ENCODE results near the gene PTPRD. TPM values are rescaled to one million over a fixed set of nuclear protein-coding genes. Genes with fewer than 3 reads are reported as not detected.

The PTPRD gene
- total and polyA plus RNA-seq, 2 donors (not counting 1 experiment from before 2014, with no cell fraction given): not detected

DNA sequence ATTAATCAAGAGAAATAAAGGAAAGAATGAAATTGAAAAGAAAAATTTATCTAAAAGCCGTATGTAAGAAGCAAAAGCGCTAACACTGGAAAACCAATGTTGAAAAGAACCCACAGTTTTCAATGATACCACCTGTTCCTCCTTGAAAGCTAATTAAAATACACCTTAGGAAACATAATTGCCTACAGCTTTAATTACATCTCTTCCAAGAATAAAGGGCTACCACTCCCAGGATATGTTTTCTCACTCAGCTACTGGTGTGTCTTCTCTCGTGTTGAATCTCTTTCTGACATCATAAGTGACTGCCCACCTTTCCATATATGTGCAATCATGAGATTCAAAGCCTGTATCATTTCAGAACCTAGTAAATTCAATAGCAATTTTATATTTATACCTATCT lies 1932.6 kb downstream of the PTPRD start:
- H3K4me3 Mint-ChIP-seq: no peak overlapping the region
- Histone ChIP-seq H3K79me2 (ENCODE audit: control insufficient read depth, insufficient read depth, low read length) (no peaks in the 10 kb centered on the region), H3K4me1 (ENCODE audit: control insufficient read depth in 2 of 2, insufficient read depth in 2 of 2, low read length in 2 of 2) (no peaks in the 10 kb centered on the region), H3K4me2 (replicated peaks; ENCODE audit: low read depth, low read length, poor library complexity, severe bottlenecking) (no peak overlapping the region), H3K36me3 (replicated peaks in 1 of 2; ENCODE audit: control extremely low read depth in 1 of 2, control insufficient read depth in 1 of 2, extremely low read depth in 1 of 2, insufficient read depth in 2 of 2, low read length in 1 of 2) (no peaks in the 10 kb centered on the region), H3K4me3 (ENCODE audit: control extremely low read depth in 1 of 5, extremely low read depth in 1 of 5, insufficient read depth in 1 of 5, low read depth in 2 of 5, low read length in 4 of 5) (no peak overlapping the region), H4K20me1 (ENCODE audit: control insufficient read depth, insufficient read depth, low read length, poor library complexity, severe bottlenecking) (no peaks in the 10 kb centered on the region), H3K27me3 (replicated peaks in 1 of 4; ENCODE audit: control extremely low read depth in 1 of 4, control insufficient read depth in 3 of 4, insufficient read depth in 4 of 4, low read length in 3 of 4) (no peaks in the 10 kb centered on the region), H3K9me3 (ENCODE audit: control extremely low read depth in 1 of 3, control insufficient read depth in 2 of 3, insufficient read depth in 1 of 3, low read length in 2 of 3) (no peaks in the 10 kb centered on the region), H3K9ac (ENCODE audit: low read length) (no peak overlapping the region), H3K27ac (ENCODE audit: low read length in 2 of 2) (no peak overlapping the region), H2AFZ (ENCODE audit: insufficient read depth, low read depth, low read length, poor library complexity, severe bottlenecking) (no peak overlapping the region)
- H3K4me1 Mint-ChIP-seq: no peaks in the 10 kb centered on the region
- DNase-seq (no peak), ATAC-seq (ENCODE audit: low read depth) (no peak)
- intact Hi-C loops (cut with micrococcal nuclease): no loop called here
- POLR2A ChIA-PET: no interaction called here
- WGBS (ENCODE audit: insufficient coverage): no CpG with 5 or more reads among the region's 3 CpGs
- TF ChIP-seq EZH2 (IDR thresholded peaks at IDR 0.05; ENCODE audit: borderline replicate concordance, insufficient read depth, low read depth, low read length, poor library complexity, severe bottlenecking): no peak
- TF ChIP-seq, protein P1, sequence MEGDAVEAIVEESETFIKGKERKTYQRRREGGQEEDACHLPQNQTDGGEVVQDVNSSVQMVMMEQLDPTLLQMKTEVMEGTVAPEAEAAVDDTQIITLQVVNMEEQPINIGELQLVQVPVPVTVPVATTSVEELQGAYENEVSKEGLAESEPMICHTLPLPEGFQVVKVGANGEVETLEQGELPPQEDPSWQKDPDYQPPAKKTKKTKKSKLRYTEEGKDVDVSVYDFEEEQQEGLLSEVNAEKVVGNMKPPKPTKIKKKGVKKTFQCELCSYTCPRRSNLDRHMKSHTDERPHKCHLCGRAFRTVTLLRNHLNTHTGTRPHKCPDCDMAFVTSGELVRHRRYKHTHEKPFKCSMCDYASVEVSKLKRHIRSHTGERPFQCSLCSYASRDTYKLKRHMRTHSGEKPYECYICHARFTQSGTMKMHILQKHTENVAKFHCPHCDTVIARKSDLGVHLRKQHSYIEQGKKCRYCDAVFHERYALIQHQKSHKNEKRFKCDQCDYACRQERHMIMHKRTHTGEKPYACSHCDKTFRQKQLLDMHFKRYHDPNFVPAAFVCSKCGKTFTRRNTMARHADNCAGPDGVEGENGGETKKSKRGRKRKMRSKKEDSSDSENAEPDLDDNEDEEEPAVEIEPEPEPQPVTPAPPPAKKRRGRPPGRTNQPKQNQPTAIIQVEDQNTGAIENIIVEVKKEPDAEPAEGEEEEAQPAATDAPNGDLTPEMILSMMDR (IDR thresholded peaks at IDR 0.05): no peak
- H3K9me3 Mint-ChIP-seq (ENCODE audit: insufficient read depth): no peaks in the 10 kb centered on the region
- CTCF ChIA-PET: no interaction called here
- H3K27ac Mint-ChIP-seq: no peak overlapping the region
- H3K27me3 Mint-ChIP-seq: no peaks in the 10 kb centered on the region

DNA sequence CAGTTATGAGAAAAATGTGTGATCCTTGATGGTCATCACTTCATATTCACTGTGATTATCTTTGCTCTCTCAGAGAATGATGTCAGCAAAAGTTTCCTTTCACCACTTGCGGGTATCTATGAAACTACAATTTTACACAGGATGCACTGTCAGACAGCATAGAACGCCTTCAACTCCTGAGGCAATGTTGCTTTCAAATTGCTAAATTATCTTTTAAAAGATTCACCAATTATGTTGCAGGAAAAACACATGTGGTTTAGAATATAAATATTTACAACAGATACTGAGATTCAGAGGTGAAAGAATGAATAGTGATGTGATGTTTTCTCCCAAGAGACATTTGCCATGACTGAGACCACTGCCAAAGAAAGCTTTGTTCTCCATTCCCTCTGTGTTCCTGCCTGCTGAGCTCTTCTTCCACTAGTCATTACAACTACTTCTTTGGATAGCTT lies 1933.4 kb downstream of the PTPRD start:
- H3K4me3 ChIP-seq (ENCODE audit: control extremely low read depth in 1 of 5, extremely low read depth in 1 of 5, insufficient read depth in 1 of 5, low read depth in 2 of 5, low read length in 4 of 5): no peak overlapping the region
- H3K27ac Mint-ChIP-seq: no peak overlapping the region
- no peaks in the 10 kb centered on the region for H3K27me3 ChIP-seq (replicated peaks in 1 of 4; ENCODE audit: control extremely low read depth in 1 of 4, control insufficient read depth in 3 of 4, insufficient read depth in 4 of 4, low read length in 3 of 4)
- H3K4me1 Mint-ChIP-seq: no peaks in the 10 kb centered on the region
- no peak overlapping the region for H3K27ac ChIP-seq (ENCODE audit: low read length in 2 of 2)
- ChIA-PET CTCF (interaction anchor here (0.6 kb wide), 1 partner anchor 674 kb away, joined by 4 read pairs; no protein-coding TSS in a partner anchor), POLR2A (no interaction called here)
- ATAC-seq (ENCODE audit: low read depth) (no peak), DNase-seq (no peak)
- no peaks in the 10 kb centered on the region for H3K4me1 ChIP-seq (ENCODE audit: control insufficient read depth in 2 of 2, insufficient read depth in 2 of 2, low read length in 2 of 2)
- no peaks in the 10 kb centered on the region for H3K36me3 ChIP-seq (replicated peaks in 1 of 2; ENCODE audit: control extremely low read depth in 1 of 2, control insufficient read depth in 1 of 2, extremely low read depth in 1 of 2, insufficient read depth in 2 of 2, low read length in 1 of 2)
- intact Hi-C loops (cut with micrococcal nuclease): no loop called here
- no peaks in the 10 kb centered on the region for H3K9me3 ChIP-seq (ENCODE audit: control extremely low read depth in 1 of 3, control insufficient read depth in 2 of 3, insufficient read depth in 1 of 3, low read length in 2 of 3)
- H3K4me3 Mint-ChIP-seq: no peak overlapping the region
- 100% methylated on average over 1 of the region's 2 CpGs for WGBS (ENCODE audit: insufficient coverage)
- H4K20me1 ChIP-seq (ENCODE audit: control insufficient read depth, insufficient read depth, low read length, poor library complexity, severe bottlenecking): no peaks in the 10 kb centered on the region
- H3K9ac ChIP-seq (ENCODE audit: low read length): no peak overlapping the region
- H3K79me2 ChIP-seq (ENCODE audit: control insufficient read depth, insufficient read depth, low read length): no peaks in the 10 kb centered on the region
- TF ChIP-seq, protein P1 (IDR thresholded peaks at IDR 0.05): no peak
- TF ChIP-seq EZH2 (IDR thresholded peaks at IDR 0.05; ENCODE audit: borderline replicate concordance, insufficient read depth, low read depth, low read length, poor library complexity, severe bottlenecking): no peak
- H3K9me3 Mint-ChIP-seq (ENCODE audit: insufficient read depth): no peaks in the 10 kb centered on the region
- no peak overlapping the region for H3K4me2 ChIP-seq (replicated peaks; ENCODE audit: low read depth, low read length, poor library complexity, severe bottlenecking)
- no peak overlapping the region for H2AFZ ChIP-seq (ENCODE audit: insufficient read depth, low read depth, low read length, poor library complexity, severe bottlenecking)
- H3K27me3 Mint-ChIP-seq: no peaks in the 10 kb centered on the region

Data from B cell (primary cell).